ENCODE results near the gene SCGB2A2. TPM values are rescaled to one million over a fixed set of nuclear protein-coding genes. Genes with fewer than 3 reads are reported as not detected.

SCGB2A2 gene
- total and polyA plus RNA-seq, 12 donors = not detected

DNA sequence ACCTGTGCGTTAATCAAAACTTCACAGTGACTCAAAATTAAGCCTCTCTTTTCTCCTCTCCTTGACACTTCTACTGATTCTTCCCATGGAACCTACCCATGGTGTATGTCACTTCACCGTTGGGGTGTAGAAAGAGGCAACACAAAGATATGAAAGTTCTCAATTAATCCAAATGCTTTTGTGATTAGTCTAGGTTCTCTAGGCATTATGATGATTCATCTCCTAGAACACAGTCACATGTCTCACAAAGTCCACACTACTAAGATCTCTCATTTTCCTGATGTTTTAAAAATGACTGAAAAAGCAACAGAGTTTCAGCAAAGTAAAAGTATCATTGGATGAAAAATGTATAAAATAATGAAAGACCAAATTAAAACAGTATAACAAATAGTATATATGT, 13.7 kb upstream of the SCGB2A2 start:
- no peaks in the 10 kb centered on the region for H3K36me3 ChIP-seq (replicated peaks in 1 of 2)
- no peak for DNase-seq
- H3K27me3 ChIP-seq = no peaks in the 10 kb centered on the region
- no peaks in the 10 kb centered on the region for H3K4me1 ChIP-seq (replicated peaks in 1 of 2)
- intact Hi-C loops (cut with DNase I) = no loop called here
- H3K9me3 ChIP-seq (replicated peaks in 1 of 3) = peaks cover 0 to 7% (median 0%) of the 10 kb centered on the region in 3 donors
- no peak for TF ChIP-seq POLR2A (IDR thresholded peaks at IDR 0.05)
- TF ChIP-seq, protein P1, sequence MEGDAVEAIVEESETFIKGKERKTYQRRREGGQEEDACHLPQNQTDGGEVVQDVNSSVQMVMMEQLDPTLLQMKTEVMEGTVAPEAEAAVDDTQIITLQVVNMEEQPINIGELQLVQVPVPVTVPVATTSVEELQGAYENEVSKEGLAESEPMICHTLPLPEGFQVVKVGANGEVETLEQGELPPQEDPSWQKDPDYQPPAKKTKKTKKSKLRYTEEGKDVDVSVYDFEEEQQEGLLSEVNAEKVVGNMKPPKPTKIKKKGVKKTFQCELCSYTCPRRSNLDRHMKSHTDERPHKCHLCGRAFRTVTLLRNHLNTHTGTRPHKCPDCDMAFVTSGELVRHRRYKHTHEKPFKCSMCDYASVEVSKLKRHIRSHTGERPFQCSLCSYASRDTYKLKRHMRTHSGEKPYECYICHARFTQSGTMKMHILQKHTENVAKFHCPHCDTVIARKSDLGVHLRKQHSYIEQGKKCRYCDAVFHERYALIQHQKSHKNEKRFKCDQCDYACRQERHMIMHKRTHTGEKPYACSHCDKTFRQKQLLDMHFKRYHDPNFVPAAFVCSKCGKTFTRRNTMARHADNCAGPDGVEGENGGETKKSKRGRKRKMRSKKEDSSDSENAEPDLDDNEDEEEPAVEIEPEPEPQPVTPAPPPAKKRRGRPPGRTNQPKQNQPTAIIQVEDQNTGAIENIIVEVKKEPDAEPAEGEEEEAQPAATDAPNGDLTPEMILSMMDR (IDR thresholded peaks at IDR 0.05) = no peak
- H3K27ac ChIP-seq = no peak overlapping the region
- no peak overlapping the region for H3K4me3 ChIP-seq
- WGBS, 4 donors = 81 to 97% (median 86%) methylated on average over 2 of the region's 2 CpGs

DNA sequence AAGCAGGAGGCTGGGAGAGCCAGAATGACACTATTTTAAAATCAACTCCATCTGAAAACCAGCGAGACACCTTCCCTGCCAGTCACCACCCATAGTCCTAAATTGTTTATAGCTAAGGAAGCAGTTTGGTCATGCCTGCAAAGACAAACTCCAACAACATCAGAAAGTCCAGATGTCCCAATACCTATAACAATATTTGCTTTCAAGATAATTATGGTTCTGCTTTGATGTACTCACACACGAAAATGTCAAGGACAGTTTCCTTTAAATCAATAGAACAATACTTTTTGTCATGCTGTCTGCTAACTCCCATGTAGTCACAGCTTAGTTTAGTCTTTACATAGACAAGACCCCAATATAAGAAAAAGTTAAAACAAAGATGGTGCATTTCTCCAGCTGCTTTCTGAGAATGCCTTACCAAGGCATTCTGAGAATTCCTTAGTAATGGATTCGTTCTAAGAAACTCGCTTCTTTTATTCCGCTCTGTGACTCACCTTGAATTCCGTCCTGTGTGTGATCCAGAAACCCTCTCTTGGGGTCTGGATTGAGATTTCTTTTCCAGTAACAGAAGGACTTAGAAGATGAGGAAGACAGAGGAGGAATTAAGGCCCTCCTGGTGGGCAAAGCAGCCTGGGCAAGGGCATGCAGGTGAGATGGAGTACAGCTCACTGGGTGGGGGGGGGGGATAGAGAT, 9.6 kb upstream of the SCGB2A2 start:
- H3K27ac ChIP-seq = no peak overlapping the region
- no peak for TF ChIP-seq POLR2A (IDR thresholded peaks at IDR 0.05)
- TF ChIP-seq, protein P1 (IDR thresholded peaks at IDR 0.05) = no peak
- DNase-seq = no peak
- no peaks in the 10 kb centered on the region for H3K4me1 ChIP-seq (replicated peaks in 1 of 2)
- WGBS, 4 donors = 40 to 57% (median 45%) methylated on average over 6 of the region's 6 CpGs
- H3K4me3 ChIP-seq = no peak overlapping the region
- H3K9me3 ChIP-seq (replicated peaks in 1 of 3) = no peaks in the 10 kb centered on the region
- no peaks in the 10 kb centered on the region for H3K27me3 ChIP-seq
- H3K36me3 ChIP-seq (replicated peaks in 1 of 2) = no peaks in the 10 kb centered on the region
- intact Hi-C loops (cut with DNase I) = no loop called here

DNA sequence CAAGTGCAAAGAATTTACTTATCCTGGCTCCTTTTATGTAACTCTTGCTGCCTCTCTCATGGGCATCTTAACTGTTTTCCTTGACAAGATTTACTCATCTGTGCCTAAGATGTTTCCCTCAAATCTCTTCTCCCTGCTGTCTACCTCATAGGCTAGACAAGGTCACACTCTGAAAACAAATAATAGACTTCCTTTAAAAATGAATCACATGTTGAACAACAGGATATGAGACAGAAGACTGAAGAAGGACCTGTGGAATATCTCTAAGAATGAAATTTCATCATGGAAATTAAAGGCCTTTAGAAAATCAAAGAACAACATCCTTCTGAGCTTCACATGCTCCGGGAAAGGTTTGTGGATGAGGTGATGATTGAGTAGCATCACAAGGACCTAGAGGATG, 6.0 kb upstream of the SCGB2A2 start:
- Histone ChIP-seq H3K36me3 (replicated peaks in 1 of 2) (no peaks in the 10 kb centered on the region), H3K27ac (no peak overlapping the region), H3K9me3 (replicated peaks in 1 of 3) (no peaks in the 10 kb centered on the region), H3K4me1 (replicated peaks in 1 of 2) (no peaks in the 10 kb centered on the region), H3K4me3 (no peak overlapping the region), H3K27me3 (no peaks in the 10 kb centered on the region)
- intact Hi-C loops (cut with DNase I) = no loop called here
- WGBS, 4 donors = 53 to 65% (median 58%) methylated on average over 1 of the region's 1 CpG
- TF ChIP-seq POLR2A (IDR thresholded peaks at IDR 0.05) = no peak
- TF ChIP-seq, protein P1 (IDR thresholded peaks at IDR 0.05) = no peak
- no peak for DNase-seq

DNA sequence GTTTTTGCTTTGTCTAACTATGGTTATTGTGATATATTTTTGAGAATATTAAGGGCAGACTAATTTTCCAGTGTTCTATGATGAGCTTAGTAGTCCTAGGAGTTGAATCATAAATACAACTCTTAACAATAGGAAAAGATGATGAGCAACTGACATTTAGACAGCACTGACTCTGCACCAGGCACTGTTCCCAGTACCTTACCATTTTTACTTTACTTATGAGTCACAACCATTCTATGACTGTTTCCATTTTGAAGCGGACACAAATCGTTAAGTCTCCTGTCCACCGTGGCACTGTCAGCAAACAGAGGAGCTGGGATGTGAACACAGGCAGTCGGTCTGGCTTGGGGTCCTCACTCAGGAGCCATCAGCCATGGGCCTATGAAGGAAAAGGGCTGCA, 3.4 kb upstream of the SCGB2A2 start:
- peak in 2 of 7 donors; percentile 17 to 52 for DNase-seq
- intact Hi-C loops (cut with DNase I) = no loop called here
- H3K4me1 ChIP-seq (replicated peaks in 1 of 2) = no peaks in the 10 kb centered on the region
- H3K27ac ChIP-seq = no peak overlapping the region
- 38 to 50% (median 48%) methylated on average over 4 of the region's 4 CpGs for WGBS, 4 donors
- no peak overlapping the region for H3K4me3 ChIP-seq
- no peaks in the 10 kb centered on the region for H3K36me3 ChIP-seq (replicated peaks in 1 of 2)
- TF ChIP-seq, protein P1 (IDR thresholded peaks at IDR 0.05) = no peak
- no peak for TF ChIP-seq POLR2A (IDR thresholded peaks at IDR 0.05)
- no peaks in the 10 kb centered on the region for H3K9me3 ChIP-seq (replicated peaks in 1 of 3)
- peaks cover 4% of the 10 kb centered on the region for H3K27me3 ChIP-seq
